Fibroblast of skin of right biceps (primary cell): ENCODE data around the gene HOMER1.
"Not testable (repeated sequence)": the region's sequence is repeated elsewhere in the genome, so short reads cannot be mapped to it uniquely, and the experiment has no call there.

Experiments used
- DNase-seq: peaks from one replicate; pipeline ENCODE4 v3.0.0-alpha.2; 2013

The HOMER1 gene

GRCh38 chr5:79516986-79517385, 3.1 kb upstream of the HOMER1 start:
- DNase-seq, result no peak

- DNase-seq, result not testable (repeated sequence)
Observed at GRCh38 chr5:79516331-79516730, 2.4 kb upstream of the HOMER1 start.

GRCh38 chr5:79514391-79515105, 614 bp upstream of the HOMER1 start:
- DNase-seq, result peak; percentile 92

- no peak for DNase-seq
Observed at GRCh38 chr5:79513308-79513703, 628 bp downstream of the HOMER1 start.

- DNase-seq, result peak; percentile 25
Observed at GRCh38 chr5:79512471-79513307, 1.2 kb downstream of the HOMER1 start.

GRCh38 chr5:79512049-79512448, 1.9 kb downstream of the HOMER1 start:
- DNase-seq, result no peak

GRCh38 chr5:79510638-79511037, 3.3 kb downstream of the HOMER1 start:
- no peak for DNase-seq

GRCh38 chr5:79509244-79509885, 4.6 kb downstream of the HOMER1 start:
- peak; percentile 21 for DNase-seq

- DNase-seq, result no peak
Observed at GRCh38 chr5:79508794-79509193, 5.1 kb downstream of the HOMER1 start.

- no peak for DNase-seq
Observed at GRCh38 chr5:79508354-79508753, 5.6 kb downstream of the HOMER1 start.

- no peak for DNase-seq
Observed at GRCh38 chr5:79507251-79508205, 6.4 kb downstream of the HOMER1 start.

GRCh38 chr5:79505138-79505537, 8.8 kb downstream of the HOMER1 start:
- DNase-seq, result no peak

GRCh38 chr5:79503794-79504495, 10.0 kb downstream of the HOMER1 start:
- no peak for DNase-seq

GRCh38 chr5:79499640-79500273, 14.2 kb downstream of the HOMER1 start:
- DNase-seq, result no peak

GRCh38 chr5:79495311-79495710, 18.6 kb downstream of the HOMER1 start:
- DNase-seq, result no peak

- DNase-seq, result no peak
Observed at GRCh38 chr5:79493596-79494345, 20.2 kb downstream of the HOMER1 start.

- no peak for DNase-seq
Observed at GRCh38 chr5:79491690-79492317, 22.1 kb downstream of the HOMER1 start.

- DNase-seq, result no peak
Observed at GRCh38 chr5:79490323-79490936, 23.5 kb downstream of the HOMER1 start.

- no peak for DNase-seq
Observed at GRCh38 chr5:79489773-79490172, 24.2 kb downstream of the HOMER1 start.

- peak; percentile 48 for DNase-seq
Observed at GRCh38 chr5:79488775-79489174, 25.2 kb downstream of the HOMER1 start.
